Activated CD8-positive, alpha-beta memory T cell treated with anti-CD3 and anti-CD28 coated beads for 36 hours (primary cell): ENCODE measurements around the gene ACBD6. TPM values are rescaled to one million over a fixed set of nuclear protein-coding genes. Genes with fewer than 3 reads are reported as not detected.
"Not testable (repeated sequence)": the region's sequence is repeated elsewhere in the genome, so short reads cannot be mapped to it uniquely, and the experiment has no call there.

Source experiments
- CTCF ChIA-PET: fragments of 350-600 bp; sonication (Branson Sonifier 250); formaldehyde crosslinking; loops from one replicate; lab custom pipeline; 2021; ENCODE audit warnings: antibody characterized with exemption; lab: Charles Lee
- POLR2A ChIA-PET: fragments of 350-600 bp; sonication (Branson Sonifier 250); formaldehyde crosslinking; loops from one replicate; lab custom pipeline; 2021; ENCODE audit warnings: antibody characterized with exemption; lab: Charles Lee
- total RNA-seq, 2 experiments: library from RNA; stranded (reverse); gene quantifications; one replicate each; pipeline ENCODE4 v1.2.3, GENCODE V29; 2021

The ACBD6 gene
- total RNA-seq, 2 experiments from 2014 or later: 47.8 to 49.2 TPM

GRCh38 chr1:180440335-180440734, 62.0 kb downstream of the ACBD6 start:
- POLR2A ChIA-PET: no interaction called here
- CTCF ChIA-PET: no interaction called here

GRCh38 chr1:180435566-180435965, 66.8 kb downstream of the ACBD6 start:
- ChIA-PET CTCF (no interaction called here), POLR2A (no interaction called here)

- ChIA-PET POLR2A (no interaction called here), CTCF (interaction anchor here (0.6 kb wide), 2 partner anchors 45 to 374 kb away, joined by 3 to 4 read pairs; no protein-coding TSS in a partner anchor)
Measured at GRCh38 chr1:180433873-180434272, 68.5 kb downstream of the ACBD6 start.

GRCh38 chr1:180431683-180432082, 70.7 kb downstream of the ACBD6 start:
- CTCF ChIA-PET: no interaction called here

GRCh38 chr1:180428782-180429695, 73.3 kb downstream of the ACBD6 start:
- ChIA-PET POLR2A (no interaction called here), CTCF (no interaction called here)

More at GRCh38 chr1:180431683-180432082, 70.7 kb downstream of the ACBD6 start:
- POLR2A ChIA-PET: no interaction called here

GRCh38 chr1:180425952-180426351, 76.4 kb downstream of the ACBD6 start:
- CTCF ChIA-PET: no interaction called here
- POLR2A ChIA-PET: no interaction called here

- CTCF ChIA-PET: no interaction called here
- POLR2A ChIA-PET: no interaction called here
Measured at GRCh38 chr1:180424848-180425457, 77.4 kb downstream of the ACBD6 start.

GRCh38 chr1:180421614-180422013, 80.8 kb downstream of the ACBD6 start:
- POLR2A ChIA-PET: no interaction called here
- CTCF ChIA-PET: no interaction called here

- POLR2A ChIA-PET, CTCF ChIA-PET: not testable (repeated sequence)
Measured at GRCh38 chr1:180421145-180421544, 81.2 kb downstream of the ACBD6 start.

- ChIA-PET POLR2A (no interaction called here), CTCF (interaction anchor here (0.6 kb wide), 1 partner anchor 163 kb away, joined by 4 read pairs; no protein-coding TSS in a partner anchor)
Measured at GRCh38 chr1:180415985-180416633, 86.3 kb downstream of the ACBD6 start.

GRCh38 chr1:180415236-180415848, 87.0 kb downstream of the ACBD6 start:
- ChIA-PET CTCF (interaction anchor here (0.6 kb wide), 1 partner anchor 163 kb away, joined by 4 read pairs; no protein-coding TSS in a partner anchor), POLR2A (no interaction called here)

GRCh38 chr1:180412583-180412982, 89.8 kb downstream of the ACBD6 start:
- ChIA-PET CTCF (no interaction called here), POLR2A (no interaction called here)

GRCh38 chr1:180408128-180408527, 94.2 kb downstream of the ACBD6 start:
- CTCF ChIA-PET: not testable (repeated sequence)

GRCh38 chr1:180407051-180407450, 95.3 kb downstream of the ACBD6 start:
- POLR2A ChIA-PET: no interaction called here
- CTCF ChIA-PET: no interaction called here

More at GRCh38 chr1:180408128-180408527, 94.2 kb downstream of the ACBD6 start:
- POLR2A ChIA-PET: not testable (repeated sequence)

GRCh38 chr1:180402551-180402950, 99.8 kb downstream of the ACBD6 start:
- CTCF ChIA-PET: no interaction called here
- POLR2A ChIA-PET: interaction anchor here (0.6 kb wide), 1 partner anchor 36 kb away, joined by 3 read pairs; no protein-coding TSS in a partner anchor

GRCh38 chr1:180402001-180402400, 100.4 kb downstream of the ACBD6 start:
- CTCF ChIA-PET: no interaction called here
- POLR2A ChIA-PET: no interaction called here

GRCh38 chr1:180397175-180397574, 105.2 kb downstream of the ACBD6 start:
- CTCF ChIA-PET: no interaction called here

GRCh38 chr1:180392427-180393145, 109.8 kb downstream of the ACBD6 start:
- ChIA-PET CTCF (interaction anchor here (0.9 kb wide), 1 partner anchor 105 kb away, joined by 4 read pairs; no protein-coding TSS in a partner anchor), POLR2A (no interaction called here)

More at GRCh38 chr1:180397175-180397574, 105.2 kb downstream of the ACBD6 start:
- POLR2A ChIA-PET: no interaction called here

- ChIA-PET POLR2A (no interaction called here), CTCF (interaction anchor here (0.9 kb wide), 1 partner anchor 105 kb away, joined by 4 read pairs; no protein-coding TSS in a partner anchor)
Measured at GRCh38 chr1:180392020-180392419, 110.4 kb downstream of the ACBD6 start.
